ENCODE measurements around the gene GNB1. TPM values are rescaled to one million over a fixed set of nuclear protein-coding genes. Genes with fewer than 3 reads are reported as not detected.

The GNB1 gene
- total and polyA plus RNA-seq, 2 donors (not counting 1 experiment from before 2014, with no cell fraction given) = 91.3 to 485 TPM

- H3K9ac ChIP-seq (ENCODE audit: insufficient read depth, low read length) = no peak overlapping the region
- H2AFZ ChIP-seq (ENCODE audit: low read length) = no peak overlapping the region
- H3K79me2 ChIP-seq (ENCODE audit: control insufficient read depth, insufficient read depth, low read length) = no peaks in the 10 kb centered on the region
- H3K27ac ChIP-seq (ENCODE audit: insufficient read depth, low read length) = no peak overlapping the region
- no peak overlapping the region for H3K4me2 ChIP-seq (ENCODE audit: extremely low read depth, insufficient read depth, low read length)
- H3K9me3 ChIP-seq (ENCODE audit: control insufficient read depth, insufficient read depth, low read depth, low read length) = no peaks in the 10 kb centered on the region
- H4K20me1 ChIP-seq (ENCODE audit: control insufficient read depth, extremely low read depth, insufficient read depth, low read length) = no peaks in the 10 kb centered on the region
- no peaks in the 10 kb centered on the region for H3K4me1 ChIP-seq (ENCODE audit: control insufficient read depth, extremely low read depth, insufficient read depth, low read length)
- H3K4me3 ChIP-seq (replicated peaks in 1 of 4; ENCODE audit: control extremely low read depth in 1 of 4, insufficient read depth in 1 of 4, low read depth in 3 of 4, low read length in 4 of 4) = no peak overlapping the region
- DNase-seq (ENCODE audit: low read depth in 2 of 2) = no peak
- TF ChIP-seq EZH2 (IDR thresholded peaks at IDR 0.05; ENCODE audit: low read length, missing control alignments) (no peak), CTCF (conservative IDR thresholded peaks at IDR 0.05 in 1 of 2, IDR thresholded peaks at IDR 0.05 in 1 of 2; ENCODE audit: low read depth in 1 of 2, low read length in 2 of 2) (no peak)
- no peaks in the 10 kb centered on the region for H3K36me3 ChIP-seq (ENCODE audit: control insufficient read depth, insufficient read depth, low read length)
- H3K27me3 ChIP-seq (ENCODE audit: control insufficient read depth, insufficient read depth, low read length) = no peaks in the 10 kb centered on the region
These were observed 10.9 kb upstream of the GNB1 start for GRCh38 chr1:1901641-1902294.

- Histone ChIP-seq H2AFZ (ENCODE audit: low read length) (no peak overlapping the region), H3K27ac (ENCODE audit: insufficient read depth, low read length) (no peak overlapping the region), H3K9ac (ENCODE audit: insufficient read depth, low read length) (no peak overlapping the region), H3K79me2 (ENCODE audit: control insufficient read depth, insufficient read depth, low read length) (no peaks in the 10 kb centered on the region), H3K27me3 (ENCODE audit: control insufficient read depth, insufficient read depth, low read length) (no peaks in the 10 kb centered on the region), H3K4me1 (ENCODE audit: control insufficient read depth, extremely low read depth, insufficient read depth, low read length) (no peaks in the 10 kb centered on the region), H4K20me1 (ENCODE audit: control insufficient read depth, extremely low read depth, insufficient read depth, low read length) (no peaks in the 10 kb centered on the region), H3K36me3 (ENCODE audit: control insufficient read depth, insufficient read depth, low read length) (no peaks in the 10 kb centered on the region), H3K4me3 (replicated peaks in 1 of 4; ENCODE audit: control extremely low read depth in 1 of 4, insufficient read depth in 1 of 4, low read depth in 3 of 4, low read length in 4 of 4) (no peak overlapping the region), H3K4me2 (ENCODE audit: extremely low read depth, insufficient read depth, low read length) (no peak overlapping the region), H3K9me3 (ENCODE audit: control insufficient read depth, insufficient read depth, low read depth, low read length) (no peaks in the 10 kb centered on the region)
- TF ChIP-seq CTCF (conservative IDR thresholded peaks at IDR 0.05 in 1 of 2, IDR thresholded peaks at IDR 0.05 in 1 of 2; ENCODE audit: low read depth in 1 of 2, low read length in 2 of 2) = no peak
- no peak for TF ChIP-seq EZH2 (IDR thresholded peaks at IDR 0.05; ENCODE audit: low read length, missing control alignments)
- DNase-seq (ENCODE audit: low read depth in 2 of 2) = no peak
These were observed 10.2 kb upstream of the GNB1 start for GRCh38 chr1:1900883-1901640.

GRCh38 chr1:1899967-1900327 is 9.1 kb upstream of the GNB1 start:
- no peaks in the 10 kb centered on the region for H3K27me3 ChIP-seq (ENCODE audit: control insufficient read depth, insufficient read depth, low read length)
- no peak overlapping the region for H2AFZ ChIP-seq (ENCODE audit: low read length)
- no peak overlapping the region for H3K9ac ChIP-seq (ENCODE audit: insufficient read depth, low read length)
- H3K36me3 ChIP-seq (ENCODE audit: control insufficient read depth, insufficient read depth, low read length) = no peaks in the 10 kb centered on the region
- no peaks in the 10 kb centered on the region for H3K4me1 ChIP-seq (ENCODE audit: control insufficient read depth, extremely low read depth, insufficient read depth, low read length)
- no peak overlapping the region for H3K27ac ChIP-seq (ENCODE audit: insufficient read depth, low read length)
- H3K4me2 ChIP-seq (ENCODE audit: extremely low read depth, insufficient read depth, low read length) = no peak overlapping the region
- DNase-seq (ENCODE audit: low read depth in 2 of 2) = no peak
- H3K4me3 ChIP-seq (replicated peaks in 1 of 4; ENCODE audit: control extremely low read depth in 1 of 4, insufficient read depth in 1 of 4, low read depth in 3 of 4, low read length in 4 of 4) = no peak overlapping the region
- no peaks in the 10 kb centered on the region for H3K79me2 ChIP-seq (ENCODE audit: control insufficient read depth, insufficient read depth, low read length)
- no peaks in the 10 kb centered on the region for H3K9me3 ChIP-seq (ENCODE audit: control insufficient read depth, insufficient read depth, low read depth, low read length)
- TF ChIP-seq CTCF (conservative IDR thresholded peaks at IDR 0.05 in 1 of 2, IDR thresholded peaks at IDR 0.05 in 1 of 2; ENCODE audit: low read depth in 1 of 2, low read length in 2 of 2) = no peak
- TF ChIP-seq EZH2 (IDR thresholded peaks at IDR 0.05; ENCODE audit: low read length, missing control alignments) = no peak
- H4K20me1 ChIP-seq (ENCODE audit: control insufficient read depth, extremely low read depth, insufficient read depth, low read length) = no peaks in the 10 kb centered on the region
